BLaER1 treated with 17β-estradiol and CSF1 and Interleukin-3, amounts not matched to agents 10 nM and 100 nM (cell line): ENCODE data around the gene TRAF5.

Source experiments
- H3K27ac ChIP-seq, 11 experiments: shearing (Covaris generic); formaldehyde crosslinking; 2 replicates each; pipeline ENCODE4 v1.8.1; 2022
- H3K27me3 ChIP-seq, 11 experiments: shearing (Covaris generic); formaldehyde crosslinking; 2 replicates each; pipeline ENCODE4 v1.8.1; 2022
- H3K36me3 ChIP-seq, 11 experiments: shearing (Covaris generic); formaldehyde crosslinking; 2 replicates each; pipeline ENCODE4 v1.8.1; 2022
- H3K4me1 ChIP-seq, 10 experiments: shearing (Covaris generic); formaldehyde crosslinking; 2 replicates each; pipeline ENCODE4 v1.8.1; 2022
- H3K4me2 ChIP-seq, 11 experiments: shearing (Covaris generic); formaldehyde crosslinking; 2 replicates each; pipeline ENCODE4 v1.8.1; 2022
- H3K4me3 ChIP-seq, 10 experiments: shearing (Covaris generic); formaldehyde crosslinking; 2 replicates each; pipeline ENCODE4 v1.8.1; 2022
- H3K9ac ChIP-seq, 11 experiments: shearing (Covaris generic); formaldehyde crosslinking; 2 replicates each; pipeline ENCODE4 v1.8.1; 2022
- H3K9me3 ChIP-seq, 11 experiments: shearing (Covaris generic); formaldehyde crosslinking; replicated peaks in 1 of 11; 2 replicates each; pipeline ENCODE4 v1.8.1; 2022
- H4K20me1 ChIP-seq, 11 experiments: shearing (Covaris generic); formaldehyde crosslinking; 2 replicates each; pipeline ENCODE4 v1.8.1; 2022
- Cebpa-rat ChIP-seq, 11 experiments: shearing (Covaris generic); IDR thresholded peaks; 2 replicates each; pipeline ENCODE4 v1.8.1; 2022

The TRAF5 gene, protein sequence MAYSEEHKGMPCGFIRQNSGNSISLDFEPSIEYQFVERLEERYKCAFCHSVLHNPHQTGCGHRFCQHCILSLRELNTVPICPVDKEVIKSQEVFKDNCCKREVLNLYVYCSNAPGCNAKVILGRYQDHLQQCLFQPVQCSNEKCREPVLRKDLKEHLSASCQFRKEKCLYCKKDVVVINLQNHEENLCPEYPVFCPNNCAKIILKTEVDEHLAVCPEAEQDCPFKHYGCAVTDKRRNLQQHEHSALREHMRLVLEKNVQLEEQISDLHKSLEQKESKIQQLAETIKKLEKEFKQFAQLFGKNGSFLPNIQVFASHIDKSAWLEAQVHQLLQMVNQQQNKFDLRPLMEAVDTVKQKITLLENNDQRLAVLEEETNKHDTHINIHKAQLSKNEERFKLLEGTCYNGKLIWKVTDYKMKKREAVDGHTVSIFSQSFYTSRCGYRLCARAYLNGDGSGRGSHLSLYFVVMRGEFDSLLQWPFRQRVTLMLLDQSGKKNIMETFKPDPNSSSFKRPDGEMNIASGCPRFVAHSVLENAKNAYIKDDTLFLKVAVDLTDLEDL

DNA sequence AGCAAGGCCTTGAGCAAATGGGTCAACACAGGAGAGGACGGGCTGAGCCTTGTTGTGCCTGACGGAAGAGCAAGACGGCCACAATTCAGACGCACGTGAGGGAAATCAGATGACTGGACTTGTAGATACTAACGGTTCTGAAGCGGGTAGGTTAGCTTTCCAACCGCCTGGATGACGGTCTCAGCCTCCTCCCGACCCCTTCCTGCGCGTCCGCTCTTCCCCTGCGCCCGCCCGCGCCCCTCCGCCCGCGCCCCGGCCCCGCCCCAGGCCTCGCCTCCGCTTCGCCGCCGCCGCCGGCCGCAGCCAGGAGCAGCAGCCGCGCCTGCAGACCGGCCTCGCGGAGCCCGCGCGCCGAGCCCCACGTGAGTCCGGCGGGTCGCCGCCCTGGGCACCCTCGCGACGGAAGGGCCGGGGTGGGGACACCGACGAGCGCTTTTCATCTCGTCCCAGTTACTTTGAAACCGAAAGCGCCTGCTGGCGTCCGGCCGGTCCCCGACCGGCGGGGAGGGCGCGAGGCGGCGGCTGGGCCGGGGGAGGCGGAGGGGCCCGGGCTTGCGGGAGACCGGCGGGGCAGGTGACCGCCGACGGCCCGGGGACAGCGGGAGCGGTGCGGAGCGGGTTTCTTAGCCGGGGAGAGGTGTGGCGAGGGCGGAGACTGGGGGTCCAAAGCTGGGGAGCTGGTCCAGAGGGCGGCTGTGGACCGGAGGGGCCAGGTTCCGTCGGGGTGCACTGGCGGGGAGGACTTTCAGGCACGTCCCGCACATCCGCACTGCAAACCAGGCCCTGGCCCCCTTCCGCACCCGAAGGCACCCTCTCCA lies at the start of gene TRAF5:
Gene TRAF5 (plus strand): TSS at position 306 of the 818 bp plus-strand sequence. CDS start 26,407 bp downstream, outside the sequence.
- Histone ChIP-seq H3K9ac (peak within 1 kb of the TSS; percentile 80 to 88 (median 87)), H3K36me3 (no peaks in the 10 kb centered on the region), H3K27me3 (no peaks in the 10 kb centered on the region), H3K4me3 (peak within 1 kb of the TSS; percentile 73 to 90 (median 80)), H3K4me1 (peaks cover 17 to 53% (median 47%) of the 10 kb centered on the region in 10 experiments), H4K20me1 (peaks cover 0 to 43% (median 21%) of the 10 kb centered on the region in 11 experiments; a peak in 16 of 22 replicates), H3K4me2 (peak within 1 kb of the TSS; percentile 88 to 97 (median 95)), H3K27ac (peak within 1 kb of the TSS; percentile 50 to 86 (median 81); a peak in 21 of 22 replicates), H3K9me3 (no peaks in the 10 kb centered on the region)
- no peak for TF ChIP-seq Cebpa-rat (IDR thresholded peaks at IDR 0.05)

DNA sequence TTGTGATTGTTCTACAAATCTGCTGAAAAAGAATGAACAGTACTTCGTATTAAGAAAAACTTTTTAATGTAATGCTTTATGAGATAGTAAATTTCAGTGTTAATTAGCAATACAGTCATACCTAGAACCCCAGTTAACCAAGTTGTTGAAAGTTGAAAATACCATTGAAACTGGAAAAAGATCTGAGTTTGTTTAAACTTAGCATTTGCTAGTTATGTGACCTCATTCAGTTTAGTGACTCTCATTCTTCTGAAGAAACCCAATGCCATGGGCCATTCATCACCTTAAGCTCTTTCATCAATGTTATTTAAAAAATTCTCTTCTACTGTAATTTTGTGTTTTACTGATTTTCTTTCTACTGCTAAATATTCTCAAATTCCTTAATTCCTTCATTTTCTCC lies 47.3 kb upstream of the TRAF5 start:
- Histone ChIP-seq H3K4me1 (no peaks in the 10 kb centered on the region), H3K4me3 (no peak overlapping the region), H3K36me3 (peaks cover 66 to 95% (median 88%) of the 10 kb centered on the region in 11 experiments), H3K9ac (no peak overlapping the region), H4K20me1 (peaks cover 0 to 43% (median 0%) of the 10 kb centered on the region in 11 experiments; a peak in 5 of 22 replicates), H3K9me3 (no peaks in the 10 kb centered on the region), H3K4me2 (no peak overlapping the region), H3K27me3 (no peaks in the 10 kb centered on the region), H3K27ac (no peak overlapping the region)
- TF ChIP-seq Cebpa-rat (IDR thresholded peaks at IDR 0.05) = no peak

DNA sequence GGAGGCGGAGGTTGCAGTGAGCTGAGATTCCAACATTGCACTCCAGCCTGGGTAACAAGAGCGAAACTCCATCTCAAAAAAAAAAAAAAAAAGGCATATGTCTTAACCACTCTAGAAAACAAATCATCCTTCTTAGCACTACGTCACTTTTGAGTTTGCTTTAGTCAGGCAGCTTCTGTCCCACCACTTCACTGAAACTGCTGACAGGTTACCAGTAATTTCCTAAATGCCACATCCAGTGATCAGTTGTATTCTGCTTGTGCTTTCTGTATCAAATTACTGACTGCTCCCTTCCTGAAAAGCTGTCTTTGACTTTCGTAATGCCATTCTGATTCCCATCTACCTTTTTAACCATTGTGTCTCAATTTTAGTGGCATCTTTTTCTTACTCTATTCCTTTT lies 45.7 kb upstream of the TRAF5 start:
- H3K4me1 ChIP-seq = no peaks in the 10 kb centered on the region
- no peak for TF ChIP-seq Cebpa-rat (IDR thresholded peaks at IDR 0.05)
- peaks cover 76 to 100% (median 96%) of the 10 kb centered on the region in 11 experiments for H3K36me3 ChIP-seq
- peaks cover 0 to 50% (median 0%) of the 10 kb centered on the region in 11 experiments; a peak in 5 of 22 replicates for H4K20me1 ChIP-seq
- H3K9ac ChIP-seq = no peak overlapping the region
- H3K4me3 ChIP-seq = no peak overlapping the region
- H3K27me3 ChIP-seq = no peaks in the 10 kb centered on the region
- H3K9me3 ChIP-seq = no peaks in the 10 kb centered on the region
- no peak overlapping the region for H3K4me2 ChIP-seq
- H3K27ac ChIP-seq = no peak overlapping the region; a peak in 1 of 22 replicates

GRCh38 chr1:211281320-211282022 lies 45.2 kb upstream of the TRAF5 start:
- H3K4me2 ChIP-seq = no peak overlapping the region
- TF ChIP-seq Cebpa-rat (IDR thresholded peaks at IDR 0.05) = no peak
- H3K9me3 ChIP-seq = no peaks in the 10 kb centered on the region
- no peaks in the 10 kb centered on the region for H3K27me3 ChIP-seq
- H3K27ac ChIP-seq = no peak overlapping the region; a peak in 1 of 22 replicates
- H3K4me3 ChIP-seq = no peak overlapping the region
- H3K36me3 ChIP-seq = peaks cover 78 to 100% (median 97%) of the 10 kb centered on the region in 11 experiments
- peaks cover 0 to 53% (median 0%) of the 10 kb centered on the region in 11 experiments; a peak in 4 of 22 replicates for H4K20me1 ChIP-seq
- no peak overlapping the region for H3K9ac ChIP-seq
- H3K4me1 ChIP-seq = peaks cover 0 to 2% (median 0%) of the 10 kb centered on the region in 10 experiments; a peak in 4 of 20 replicates

- H3K27ac ChIP-seq = no peak overlapping the region
- TF ChIP-seq Cebpa-rat (IDR thresholded peaks at IDR 0.05) = no peak
- H3K9ac ChIP-seq = no peak overlapping the region
- peaks cover 0 to 8% (median 0%) of the 10 kb centered on the region in 10 experiments; a peak in 5 of 20 replicates for H3K4me1 ChIP-seq
- no peak overlapping the region for H3K4me3 ChIP-seq
- H3K9me3 ChIP-seq = no peaks in the 10 kb centered on the region
- peaks cover 0 to 57% (median 0%) of the 10 kb centered on the region in 11 experiments; a peak in 4 of 22 replicates for H4K20me1 ChIP-seq
- H3K36me3 ChIP-seq = peaks cover 83 to 100% (median 98%) of the 10 kb centered on the region in 11 experiments
- H3K27me3 ChIP-seq = no peaks in the 10 kb centered on the region
- no peak overlapping the region for H3K4me2 ChIP-seq
Observed at GRCh38 chr1:211282023-211282373, 44.6 kb upstream of the TRAF5 start.

- TF ChIP-seq Cebpa-rat (IDR thresholded peaks at IDR 0.05) = no peak
- Histone ChIP-seq H3K9ac (no peak overlapping the region), H3K9me3 (no peaks in the 10 kb centered on the region), H3K4me1 (peaks cover 0 to 15% (median 0%) of the 10 kb centered on the region in 10 experiments; a peak in 5 of 20 replicates), H3K27ac (no peak overlapping the region), H3K4me2 (no peak overlapping the region), H3K4me3 (no peak overlapping the region), H3K36me3 (peaks cover 83 to 97% (median 94%) of the 10 kb centered on the region in 11 experiments), H4K20me1 (peaks cover 0 to 67% (median 0%) of the 10 kb centered on the region in 11 experiments; a peak in 4 of 22 replicates), H3K27me3 (no peaks in the 10 kb centered on the region)
Observed at GRCh38 chr1:211285196-211285595, 41.4 kb upstream of the TRAF5 start.

GRCh38 chr1:211287218-211287617 lies 39.4 kb upstream of the TRAF5 start:
- Histone ChIP-seq H3K9me3 (no peaks in the 10 kb centered on the region), H3K4me2 (peak overlapping the region in 2 of 11 experiments; percentile 39 to 50; a peak in 4 of 22 replicates), H3K4me3 (no peak overlapping the region), H3K27ac (peak overlapping the region in 1 of 11 experiments; percentile 11; a peak in 1 of 22 replicates), H3K4me1 (peaks cover 0 to 15% (median 0%) of the 10 kb centered on the region in 10 experiments; a peak in 5 of 20 replicates), H3K27me3 (no peaks in the 10 kb centered on the region), H3K9ac (no peak overlapping the region), H4K20me1 (peaks cover 0 to 68% (median 0%) of the 10 kb centered on the region in 11 experiments; a peak in 5 of 22 replicates), H3K36me3 (peaks cover 88 to 97% (median 95%) of the 10 kb centered on the region in 11 experiments)
- TF ChIP-seq Cebpa-rat (IDR thresholded peaks at IDR 0.05) = no peak

GRCh38 chr1:211292411-211292810 lies 34.2 kb upstream of the TRAF5 start:
- Histone ChIP-seq H3K27ac (no peak overlapping the region), H3K4me2 (no peak overlapping the region), H4K20me1 (peaks cover 0 to 46% (median 0%) of the 10 kb centered on the region in 11 experiments; a peak in 5 of 22 replicates), H3K9me3 (no peaks in the 10 kb centered on the region), H3K4me1 (peaks cover 0 to 3% (median 0%) of the 10 kb centered on the region in 10 experiments; a peak in 5 of 20 replicates), H3K4me3 (no peak overlapping the region), H3K27me3 (no peaks in the 10 kb centered on the region), H3K9ac (no peak overlapping the region), H3K36me3 (peaks cover 83 to 97% (median 92%) of the 10 kb centered on the region in 11 experiments)
- no peak for TF ChIP-seq Cebpa-rat (IDR thresholded peaks at IDR 0.05)
